ENCODE data around the gene WBP1. TPM values are rescaled to one million over a fixed set of nuclear protein-coding genes. Genes with fewer than 3 reads are reported as not detected.

The WBP1 gene
- polyA plus RNA-seq, 1 experiment = 56.0 TPM

DNA sequence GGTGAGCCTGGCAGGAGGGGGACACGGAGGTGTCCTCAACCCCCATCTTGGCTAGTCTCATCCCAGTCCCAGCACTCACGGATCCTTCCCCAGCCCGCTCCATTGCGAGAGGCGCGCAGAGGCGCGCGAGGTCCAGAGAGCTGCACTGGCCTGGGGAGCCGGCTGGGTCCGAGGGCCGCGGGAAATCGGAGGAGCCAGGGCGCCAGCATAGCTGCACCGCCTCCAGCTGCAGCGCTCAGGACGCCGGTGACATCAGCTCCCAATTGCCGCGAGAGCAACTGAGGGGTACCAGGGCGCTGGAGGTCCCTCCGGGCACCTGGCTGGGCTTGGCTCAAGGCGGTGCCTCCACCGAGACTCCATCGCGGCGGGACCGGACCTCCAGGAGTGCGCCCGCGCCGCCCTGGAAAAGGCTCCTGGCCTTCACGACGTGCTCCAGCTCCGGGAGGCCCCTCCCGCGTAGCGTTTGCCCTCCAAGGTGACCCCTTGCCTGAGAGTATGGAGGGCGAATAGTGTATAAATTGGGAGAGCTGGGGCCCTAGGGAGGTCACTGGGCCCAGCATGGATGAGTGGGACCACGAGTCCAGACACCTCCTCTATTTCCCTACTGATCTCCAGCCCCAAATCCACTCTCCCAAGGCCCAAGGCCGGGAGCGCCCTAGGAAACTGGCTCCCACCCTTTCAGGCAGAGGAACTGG is 22.0 kb upstream of the WBP1 start:
- Histone ChIP-seq H3K27ac (ENCODE audit: low read depth, low read length) (no peak overlapping the region), H3K9me3 (ENCODE audit: control insufficient read depth, insufficient read depth, low read length) (peaks cover 5% of the 10 kb centered on the region; the same call in 1 of the 2 replicates), H3K27me3 (ENCODE audit: control insufficient read depth, insufficient read depth, low read length) (peaks cover 4% of the 10 kb centered on the region), H3K4me3 (ENCODE audit: low read depth, low read length) (no peak overlapping the region)
- DNase-seq (ENCODE audit: low read depth, low spot score) = no peak
- ChIA-PET POLR2A (no interaction called here), CTCF (no interaction called here)
- TF ChIP-seq, protein P1, sequence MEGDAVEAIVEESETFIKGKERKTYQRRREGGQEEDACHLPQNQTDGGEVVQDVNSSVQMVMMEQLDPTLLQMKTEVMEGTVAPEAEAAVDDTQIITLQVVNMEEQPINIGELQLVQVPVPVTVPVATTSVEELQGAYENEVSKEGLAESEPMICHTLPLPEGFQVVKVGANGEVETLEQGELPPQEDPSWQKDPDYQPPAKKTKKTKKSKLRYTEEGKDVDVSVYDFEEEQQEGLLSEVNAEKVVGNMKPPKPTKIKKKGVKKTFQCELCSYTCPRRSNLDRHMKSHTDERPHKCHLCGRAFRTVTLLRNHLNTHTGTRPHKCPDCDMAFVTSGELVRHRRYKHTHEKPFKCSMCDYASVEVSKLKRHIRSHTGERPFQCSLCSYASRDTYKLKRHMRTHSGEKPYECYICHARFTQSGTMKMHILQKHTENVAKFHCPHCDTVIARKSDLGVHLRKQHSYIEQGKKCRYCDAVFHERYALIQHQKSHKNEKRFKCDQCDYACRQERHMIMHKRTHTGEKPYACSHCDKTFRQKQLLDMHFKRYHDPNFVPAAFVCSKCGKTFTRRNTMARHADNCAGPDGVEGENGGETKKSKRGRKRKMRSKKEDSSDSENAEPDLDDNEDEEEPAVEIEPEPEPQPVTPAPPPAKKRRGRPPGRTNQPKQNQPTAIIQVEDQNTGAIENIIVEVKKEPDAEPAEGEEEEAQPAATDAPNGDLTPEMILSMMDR (IDR thresholded peaks at IDR 0.05; ENCODE audit: low read depth, low read length) = no peak

DNA sequence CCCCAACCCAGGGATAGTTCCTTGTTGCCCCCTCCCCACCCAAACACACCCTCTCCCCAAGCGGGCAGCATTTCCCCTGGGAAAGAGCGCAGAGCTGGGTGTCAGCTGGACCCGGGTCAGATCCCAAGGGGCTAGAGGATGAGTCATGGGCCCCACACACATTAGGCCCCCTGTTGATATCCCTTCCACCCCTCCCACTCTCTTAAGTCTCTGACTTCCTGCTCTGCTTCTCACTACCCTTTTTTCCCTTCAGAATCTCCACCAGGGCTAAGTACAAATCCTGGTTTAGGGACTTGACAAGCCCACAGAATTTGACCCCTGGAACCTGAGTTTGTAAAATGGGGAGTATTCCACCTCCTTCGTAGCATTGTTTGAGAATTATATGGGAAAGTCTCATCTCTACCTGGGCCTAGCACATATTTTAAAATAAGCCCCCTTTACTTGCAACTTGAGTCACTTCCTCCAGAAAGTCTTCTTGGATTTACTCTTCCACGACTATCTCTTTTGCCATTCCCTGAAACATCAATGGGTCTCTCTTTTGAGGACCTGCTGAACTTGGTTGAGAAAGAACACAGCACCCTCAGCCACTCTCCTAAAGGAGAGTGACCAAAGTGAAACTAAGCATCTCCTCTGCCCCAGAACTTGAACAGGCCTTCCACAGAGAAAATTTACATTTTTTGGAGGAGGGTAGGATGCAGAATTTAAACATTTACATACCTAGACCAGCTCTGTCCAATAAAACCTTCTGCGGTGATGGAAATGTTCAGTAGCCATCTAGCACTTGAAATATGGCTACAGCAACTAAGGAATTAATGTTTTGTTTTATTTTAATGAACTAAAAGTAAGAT is 21.2 kb upstream of the WBP1 start:
- DNase-seq (ENCODE audit: low read depth, low spot score) = no peak
- CTCF ChIA-PET = no interaction called here
- Histone ChIP-seq H3K27ac (ENCODE audit: low read depth, low read length) (no peak overlapping the region), H3K9me3 (ENCODE audit: control insufficient read depth, insufficient read depth, low read length) (peaks cover 11% of the 10 kb centered on the region; the same call in 1 of the 2 replicates), H3K27me3 (ENCODE audit: control insufficient read depth, insufficient read depth, low read length) (peaks cover 12% of the 10 kb centered on the region), H3K4me3 (ENCODE audit: low read depth, low read length) (no peak overlapping the region)
- POLR2A ChIA-PET = no interaction called here
- TF ChIP-seq, protein P1 (IDR thresholded peaks at IDR 0.05; ENCODE audit: low read depth, low read length) = no peak

DNA sequence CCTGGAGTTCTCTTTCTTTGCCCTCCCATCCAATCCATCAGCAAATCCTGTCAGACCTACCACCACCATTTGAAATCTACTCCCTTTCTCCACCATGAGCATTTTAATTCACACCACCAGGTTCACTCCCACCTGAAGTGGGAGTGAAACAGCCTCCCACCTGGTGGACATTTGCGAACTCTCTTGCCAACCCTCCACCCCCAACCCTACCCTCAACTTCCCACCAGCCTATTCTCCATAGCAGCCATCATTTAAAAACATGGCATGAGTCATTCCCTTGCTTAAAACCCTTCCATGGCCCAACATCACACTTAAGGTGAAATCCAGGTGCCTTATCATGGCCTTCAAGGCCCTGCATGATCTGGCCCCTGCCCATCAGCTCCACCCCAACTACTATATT is 20.0 kb upstream of the WBP1 start:
- CTCF ChIA-PET = interaction anchor here (2.0 kb wide), 1 partner anchor 47 kb away, joined by 7 read pairs; no protein-coding TSS in a partner anchor
- DNase-seq (ENCODE audit: low read depth, low spot score) = no peak
- peaks cover 11% of the 10 kb centered on the region; the same call in 1 of the 2 replicates for H3K9me3 ChIP-seq (ENCODE audit: control insufficient read depth, insufficient read depth, low read length)
- H3K27me3 ChIP-seq (ENCODE audit: control insufficient read depth, insufficient read depth, low read length) = peaks cover 16% of the 10 kb centered on the region
- POLR2A ChIA-PET = no interaction called here
- TF ChIP-seq, protein P1 (IDR thresholded peaks at IDR 0.05; ENCODE audit: low read depth, low read length) = no peak
- H3K27ac ChIP-seq (ENCODE audit: low read depth, low read length) = no peak overlapping the region
- no peak overlapping the region for H3K4me3 ChIP-seq (ENCODE audit: low read depth, low read length)

DNA sequence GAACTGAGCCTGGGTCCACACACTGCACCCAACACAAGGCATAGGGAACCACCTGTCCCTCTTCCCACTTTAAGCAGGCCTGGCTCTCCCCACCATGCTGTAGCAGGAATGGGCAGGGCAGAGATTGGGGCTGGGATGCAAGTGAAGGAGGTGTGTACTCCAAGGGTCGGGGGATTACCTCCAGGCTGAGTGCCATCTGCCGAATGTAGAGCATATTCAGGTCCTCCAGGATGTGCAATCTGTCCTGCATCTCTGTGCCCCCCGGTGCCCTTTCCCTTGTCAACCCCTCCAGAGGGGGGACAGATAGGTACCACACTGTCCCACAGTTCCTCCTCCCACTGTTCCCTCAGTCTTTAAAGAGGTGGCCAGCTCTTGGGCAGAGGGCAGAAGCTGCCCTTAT is 18.9 kb upstream of the WBP1 start:
- Histone ChIP-seq H3K9me3 (ENCODE audit: control insufficient read depth, insufficient read depth, low read length) (peaks cover 11% of the 10 kb centered on the region; the same call in 1 of the 2 replicates), H3K4me3 (ENCODE audit: low read depth, low read length) (peak overlapping the region; percentile 64), H3K27me3 (ENCODE audit: control insufficient read depth, insufficient read depth, low read length) (peaks cover 16% of the 10 kb centered on the region), H3K27ac (ENCODE audit: low read depth, low read length) (no peak overlapping the region)
- TF ChIP-seq, protein P1 (IDR thresholded peaks at IDR 0.05; ENCODE audit: low read depth, low read length) = no peak
- ChIA-PET POLR2A (interaction anchor here (0.6 to 1.8 kb wide), 4 partner anchors 16 to 93 kb away, joined by 3 to 7 read pairs (median 6); partner anchors contain the start of genes INO80B and WBP1), CTCF (interaction anchor here (1.0 to 2.0 kb wide), 2 partner anchors 30 to 48 kb away, joined by 3 to 7 read pairs; no protein-coding TSS in a partner anchor)
- DNase-seq (ENCODE audit: low read depth, low spot score) = no peak
